Cardiac ventricle fibroblast (primary cell): ENCODE data around the gene CASS4. TPM values are rescaled to one million over a fixed set of nuclear protein-coding genes. Genes with fewer than 3 reads are reported as not detected.

Experiments used
- total RNA-seq: library from RNA; depleted of rRNA; stranded (reverse); fragments of >200 nt; gene quantifications from 2 replicates; pipeline ENCODE4 v1.2.3, GENCODE V29; 2015

Gene CASS4
- total RNA-seq: 2.8 and 4.0 TPM in 2 replicates

GRCh38 chr20:56411759-56412472 lies at the start of gene CASS4:
Gene CASS4 (plus strand): TSS chr20:56412260. CDS start chr20:56412459, 199 bp downstream.

GRCh38 chr20:56392132-56392880 lies 19.8 kb upstream of the CASS4 start, which contains the start of the genes AURKA and CSTF1:
Gene AURKA (minus strand): TSS chr20:56392215. CDS start chr20:56388197, 4,018 bp downstream.
Gene CSTF1 (plus strand): TSS chr20:56392645. CDS start chr20:56395553, 2,908 bp downstream.

GRCh38 chr20:56468316-56469076 lies 56.4 kb downstream of the CASS4 start, which contains the start of gene RTF2:
Gene RTF2 (plus strand): TSS chr20:56468627. CDS start chr20:56468698, 71 bp downstream.

Other genes with a start within 250 kb of the CASS4 start
- not detected in 2 replicates for gene MC3R, start 163.5 kb upstream of the CASS4 start, total RNA-seq
- 44.0 and 50.2 TPM in 2 replicates for gene FAM210B, start 53.3 kb upstream of the CASS4 start, total RNA-seq
- 3.9 and 4.9 TPM in 2 replicates for gene AURKA, start 20.0 kb upstream of the CASS4 start, total RNA-seq
- 24.8 and 26.4 TPM in 2 replicates for gene CSTF1, start 19.6 kb upstream of the CASS4 start, total RNA-seq
- gene RTF2, start 56.4 kb downstream of the CASS4 start, total RNA-seq: 46.0 and 49.7 TPM in 2 replicates
- gene FAM209A, start 112.5 kb downstream of the CASS4 start, total RNA-seq: not detected in 2 replicates
- not detected in 2 replicates for gene FAM209B, start 121.0 kb downstream of the CASS4 start, total RNA-seq
- not detected in 2 replicates for gene TFAP2C, start 217.0 kb downstream of the CASS4 start, total RNA-seq